ENCODE data around the gene EOGT. TPM values are rescaled to one million over a fixed set of nuclear protein-coding genes. Genes with fewer than 3 reads are reported as not detected.

The EOGT gene
- total and polyA plus RNA-seq, 8 donors: 7.6 to 19.3 (median 11.3) TPM

GRCh38 chr3:68973639-68974038, 39.8 kb downstream of the EOGT start:
- FAIRE-seq: no peak
- 70 to 74% methylated on average over 7 of the region's 7 CpGs for WGBS, 2 donors
- intact Hi-C loops (cut with DNase I): no loop called here

DNA sequence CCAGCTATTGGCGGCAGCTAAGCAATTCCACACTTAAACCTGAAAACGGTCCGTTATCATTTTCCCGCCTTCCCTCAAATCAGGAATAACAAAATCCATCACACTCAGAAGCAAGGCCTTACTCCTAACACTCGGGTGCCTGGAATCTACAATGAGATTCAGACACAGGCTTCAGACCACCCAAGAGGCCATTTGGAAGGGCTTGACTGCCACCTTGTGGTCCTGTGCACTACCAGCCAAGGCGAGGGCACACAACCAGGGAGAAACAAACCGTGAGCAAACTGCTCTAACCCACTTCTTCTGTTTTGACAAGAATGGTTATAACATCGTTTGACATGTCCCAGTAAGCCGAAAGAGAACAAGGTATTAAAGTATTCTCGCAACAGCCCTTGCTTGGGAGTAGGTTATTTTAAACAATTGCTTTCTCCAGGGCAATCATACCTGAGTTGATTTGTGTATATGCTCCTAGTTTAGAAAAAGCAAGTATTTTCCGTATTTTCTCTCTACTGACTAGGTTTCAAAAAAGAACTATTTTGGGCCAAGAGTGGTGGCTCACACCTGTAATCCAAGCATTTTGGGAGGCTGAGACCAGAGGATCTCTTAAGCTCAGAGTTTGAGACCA, 41.0 kb downstream of the EOGT start:
- Histone ChIP-seq H3K4me1 (no peaks in the 10 kb centered on the region), H3K27ac (no peak overlapping the region), H3K9me3 (no peaks in the 10 kb centered on the region), H3K27me3 (no peaks in the 10 kb centered on the region), H3K4me3 (no peak overlapping the region), H3K36me3 (peaks cover 0 to 7% (median 6%) of the 10 kb centered on the region in 3 donors)
- intact Hi-C loops (cut with DNase I): no loop called here
- TF ChIP-seq, protein P1, sequence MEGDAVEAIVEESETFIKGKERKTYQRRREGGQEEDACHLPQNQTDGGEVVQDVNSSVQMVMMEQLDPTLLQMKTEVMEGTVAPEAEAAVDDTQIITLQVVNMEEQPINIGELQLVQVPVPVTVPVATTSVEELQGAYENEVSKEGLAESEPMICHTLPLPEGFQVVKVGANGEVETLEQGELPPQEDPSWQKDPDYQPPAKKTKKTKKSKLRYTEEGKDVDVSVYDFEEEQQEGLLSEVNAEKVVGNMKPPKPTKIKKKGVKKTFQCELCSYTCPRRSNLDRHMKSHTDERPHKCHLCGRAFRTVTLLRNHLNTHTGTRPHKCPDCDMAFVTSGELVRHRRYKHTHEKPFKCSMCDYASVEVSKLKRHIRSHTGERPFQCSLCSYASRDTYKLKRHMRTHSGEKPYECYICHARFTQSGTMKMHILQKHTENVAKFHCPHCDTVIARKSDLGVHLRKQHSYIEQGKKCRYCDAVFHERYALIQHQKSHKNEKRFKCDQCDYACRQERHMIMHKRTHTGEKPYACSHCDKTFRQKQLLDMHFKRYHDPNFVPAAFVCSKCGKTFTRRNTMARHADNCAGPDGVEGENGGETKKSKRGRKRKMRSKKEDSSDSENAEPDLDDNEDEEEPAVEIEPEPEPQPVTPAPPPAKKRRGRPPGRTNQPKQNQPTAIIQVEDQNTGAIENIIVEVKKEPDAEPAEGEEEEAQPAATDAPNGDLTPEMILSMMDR (IDR thresholded peaks at IDR 0.05): peak in 3 of 4 donors; percentile 44 to 56 (median 48)
- DNase-seq (peak in 4 of 6 donors; percentile 4 to 60 (median 30)), FAIRE-seq (no peak), ATAC-seq (peak in 3 of 4 donors; percentile 83 to 86 (median 83))
- 33 to 36% methylated on average over 11 of the region's 11 CpGs for WGBS, 2 donors

More at GRCh38 chr3:68973639-68974038, 39.8 kb downstream of the EOGT start:
- ATAC-seq (peak in 1 of 4 donors; percentile 17), DNase-seq (no peak)
- no peaks in the 10 kb centered on the region for H3K4me1 ChIP-seq
- H3K36me3 ChIP-seq: peaks cover 0 to 19% (median 6%) of the 10 kb centered on the region in 3 donors
- no peak overlapping the region for H3K4me3 ChIP-seq
- no peaks in the 10 kb centered on the region for H3K27me3 ChIP-seq
- no peaks in the 10 kb centered on the region for H3K9me3 ChIP-seq
- TF ChIP-seq, protein P1 (IDR thresholded peaks at IDR 0.05): no peak
- no peak overlapping the region for H3K27ac ChIP-seq

DNA sequence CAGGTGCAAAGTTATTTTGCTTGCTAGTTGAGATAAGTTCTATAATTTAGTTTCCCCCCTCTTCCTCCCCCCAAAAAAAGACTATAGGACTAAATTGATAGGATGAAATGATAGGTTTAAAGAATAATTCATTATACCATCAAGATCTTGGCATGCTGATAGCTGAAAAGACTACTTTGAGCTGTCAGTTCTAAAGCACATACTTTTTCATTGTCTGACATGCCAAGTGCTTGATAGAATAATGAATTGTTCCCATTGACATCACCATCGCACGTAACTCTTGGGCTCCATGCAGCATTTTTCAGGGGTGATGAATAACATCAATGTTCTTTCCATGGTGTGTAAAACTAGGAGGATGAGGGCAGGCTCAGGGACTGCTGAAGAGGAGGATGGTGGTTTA, 48.8 kb downstream of the EOGT start:
- Histone ChIP-seq H3K4me3 (no peak overlapping the region), H3K27me3 (no peaks in the 10 kb centered on the region), H3K27ac (no peak overlapping the region), H3K36me3 (no peaks in the 10 kb centered on the region), H3K4me1 (no peaks in the 10 kb centered on the region), H3K9me3 (no peaks in the 10 kb centered on the region)
- 87 to 91% methylated on average over 2 of the region's 2 CpGs for WGBS, 2 donors
- ATAC-seq (no peak), FAIRE-seq (no peak), DNase-seq (no peak)
- TF ChIP-seq, protein P1 (IDR thresholded peaks at IDR 0.05): no peak
- intact Hi-C loops (cut with DNase I): no loop called here

DNA sequence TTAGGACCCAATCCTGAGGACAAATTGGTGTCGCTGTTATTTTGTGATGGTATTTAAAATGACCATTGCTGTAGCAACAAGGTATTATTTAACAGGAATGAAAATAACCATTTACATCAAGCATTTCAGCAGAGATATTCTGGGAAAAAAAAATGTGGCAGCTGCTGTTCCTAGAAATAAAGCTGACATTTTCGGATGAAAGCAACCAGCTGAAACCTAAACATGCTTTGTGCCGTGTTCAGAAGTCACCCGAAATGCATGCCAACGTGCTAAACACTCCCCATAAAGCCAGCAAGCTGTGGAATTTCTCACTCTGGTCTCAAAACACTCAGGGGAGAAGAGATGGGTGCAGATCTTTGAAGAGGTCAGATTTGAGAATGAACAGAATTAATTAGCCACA, 49.6 kb downstream of the EOGT start:
- intact Hi-C loops (cut with DNase I): no loop called here
- H3K4me3 ChIP-seq: no peak overlapping the region
- TF ChIP-seq, protein P1 (IDR thresholded peaks at IDR 0.05): no peak

DNA sequence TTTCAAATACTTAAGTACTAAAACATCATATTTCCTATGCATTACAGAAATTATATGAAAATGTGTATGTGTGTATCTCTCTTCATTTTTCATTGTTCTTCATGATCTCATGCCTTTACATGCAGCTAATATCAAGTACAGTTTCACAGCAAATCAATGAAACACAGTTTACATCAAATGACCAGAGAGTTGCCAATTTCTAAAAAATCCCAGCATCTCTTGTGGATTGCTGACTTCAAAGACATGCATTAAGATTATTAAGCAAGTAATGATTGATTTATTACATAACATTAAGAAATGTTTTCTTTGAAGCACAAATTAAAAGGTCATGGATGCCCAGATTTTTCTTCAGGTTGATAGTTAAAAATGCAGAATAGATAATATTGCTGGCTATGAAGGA, 50.1 kb downstream of the EOGT start:
- Histone ChIP-seq H3K9me3 (no peaks in the 10 kb centered on the region), H3K4me3 (no peak overlapping the region), H3K27ac (no peak overlapping the region), H3K36me3 (no peaks in the 10 kb centered on the region), H3K27me3 (no peaks in the 10 kb centered on the region), H3K4me1 (no peaks in the 10 kb centered on the region)
- ATAC-seq: no peak
- no peak for DNase-seq
- intact Hi-C loops (cut with DNase I): no loop called here
- no peak for FAIRE-seq
- TF ChIP-seq, protein P1 (IDR thresholded peaks at IDR 0.05): no peak

More for the DNA sequence above, 49.6 kb downstream of the EOGT start:
- Histone ChIP-seq H3K9me3 (no peaks in the 10 kb centered on the region), H3K4me1 (no peaks in the 10 kb centered on the region), H3K27ac (no peak overlapping the region), H3K27me3 (no peaks in the 10 kb centered on the region), H3K36me3 (no peaks in the 10 kb centered on the region)
- ATAC-seq: no peak
- FAIRE-seq: no peak
- no peak for DNase-seq
- 42 to 57% methylated on average over 5 of the region's 5 CpGs for WGBS, 2 donors

All from pancreas (tissue), 10 donors.